Cerebellar cortex (tissue), 1 donor: ENCODE data around the gene ATG4B.
A peak's percentile ranks its signal among the peaks of the same experiment; 100 is the strongest.

Source experiments
- DNase-seq: peaks from one replicate; pipeline ENCODE4 v3.0.0-alpha.2; 2015; ENCODE audit warnings: low spot score

Gene ATG4B

DNA sequence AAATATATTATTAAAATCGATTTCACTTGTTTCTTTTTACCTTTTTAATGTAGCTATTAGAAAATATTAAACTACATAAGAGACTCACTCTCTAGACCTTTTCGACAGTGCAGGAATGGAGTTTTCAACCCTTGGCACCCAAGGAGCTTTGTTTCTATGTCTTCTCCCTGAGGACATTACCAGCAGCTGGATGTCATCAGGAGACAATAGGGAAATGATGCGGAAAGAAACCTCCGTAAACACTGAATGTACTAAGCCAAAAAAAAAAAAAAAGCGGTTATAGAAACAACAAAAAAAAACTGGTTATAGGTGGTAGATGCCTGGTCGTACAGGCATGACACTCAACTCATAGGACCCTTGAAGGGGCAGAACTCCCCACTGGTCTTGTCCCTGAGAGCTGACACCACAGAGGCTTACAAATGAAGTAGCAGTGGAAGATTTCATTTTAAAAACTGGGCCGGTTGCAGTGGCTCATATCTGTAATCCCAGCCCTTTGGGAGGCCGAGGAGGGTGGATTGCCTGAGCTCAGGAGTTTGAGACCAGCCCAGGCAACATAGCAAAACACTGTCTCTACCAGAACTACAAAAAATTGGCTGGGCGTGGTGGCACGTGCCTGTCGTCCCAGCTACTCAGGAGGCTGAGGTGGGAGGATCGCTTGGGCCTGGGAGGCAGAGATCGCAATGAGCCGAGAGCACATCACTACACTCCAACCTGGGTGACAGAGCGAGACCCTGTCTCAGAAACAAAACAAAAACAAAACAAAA lies 24.3 kb upstream of the ATG4B start:
- DNase-seq, result no peak

DNA sequence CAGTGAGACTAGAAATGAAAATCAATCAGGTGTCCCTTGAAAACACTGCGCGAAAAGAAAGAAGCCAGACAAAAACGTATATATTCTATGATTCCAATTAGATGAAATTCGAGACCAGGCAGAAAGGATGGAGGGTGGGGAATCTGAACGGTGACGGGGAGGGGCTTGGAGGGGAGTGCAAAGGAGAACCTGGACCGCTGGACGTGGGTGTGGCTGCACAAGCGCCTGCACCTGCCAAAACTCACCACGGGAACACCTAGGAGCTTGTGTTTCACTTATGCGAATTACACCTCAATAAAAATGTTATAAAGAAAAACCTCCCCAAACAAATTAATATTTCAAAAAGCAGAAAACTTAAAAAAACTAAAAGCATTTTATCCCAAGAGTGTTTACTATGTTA lies 22.5 kb upstream of the ATG4B start:
- no peak for DNase-seq

DNA sequence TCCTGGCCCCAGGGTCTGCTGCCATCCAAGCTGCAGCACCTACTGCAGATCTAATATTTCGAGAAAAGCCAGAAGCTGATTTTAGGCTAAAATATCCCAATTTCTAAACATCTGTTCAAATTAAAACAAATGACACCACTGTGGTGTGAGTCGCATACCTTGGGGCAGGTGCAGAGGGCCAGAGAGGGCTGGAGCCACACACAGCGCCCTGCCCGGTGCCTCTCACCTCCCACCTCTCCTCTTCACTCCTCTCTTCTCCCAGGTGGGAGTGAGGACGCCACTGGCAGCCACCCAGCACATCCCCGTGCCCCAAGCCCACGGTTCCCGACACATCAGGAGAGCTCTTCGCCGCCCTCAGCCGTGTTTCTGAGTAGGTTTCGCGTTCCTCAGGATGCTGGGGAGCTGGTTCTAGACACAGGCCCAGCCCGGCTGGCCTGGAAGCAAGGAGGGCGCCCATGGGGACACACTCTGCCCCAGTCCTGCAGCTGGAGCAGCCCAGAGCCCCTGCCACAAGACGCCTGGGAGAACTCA lies 21.9 kb upstream of the ATG4B start:
- no peak for DNase-seq

DNA sequence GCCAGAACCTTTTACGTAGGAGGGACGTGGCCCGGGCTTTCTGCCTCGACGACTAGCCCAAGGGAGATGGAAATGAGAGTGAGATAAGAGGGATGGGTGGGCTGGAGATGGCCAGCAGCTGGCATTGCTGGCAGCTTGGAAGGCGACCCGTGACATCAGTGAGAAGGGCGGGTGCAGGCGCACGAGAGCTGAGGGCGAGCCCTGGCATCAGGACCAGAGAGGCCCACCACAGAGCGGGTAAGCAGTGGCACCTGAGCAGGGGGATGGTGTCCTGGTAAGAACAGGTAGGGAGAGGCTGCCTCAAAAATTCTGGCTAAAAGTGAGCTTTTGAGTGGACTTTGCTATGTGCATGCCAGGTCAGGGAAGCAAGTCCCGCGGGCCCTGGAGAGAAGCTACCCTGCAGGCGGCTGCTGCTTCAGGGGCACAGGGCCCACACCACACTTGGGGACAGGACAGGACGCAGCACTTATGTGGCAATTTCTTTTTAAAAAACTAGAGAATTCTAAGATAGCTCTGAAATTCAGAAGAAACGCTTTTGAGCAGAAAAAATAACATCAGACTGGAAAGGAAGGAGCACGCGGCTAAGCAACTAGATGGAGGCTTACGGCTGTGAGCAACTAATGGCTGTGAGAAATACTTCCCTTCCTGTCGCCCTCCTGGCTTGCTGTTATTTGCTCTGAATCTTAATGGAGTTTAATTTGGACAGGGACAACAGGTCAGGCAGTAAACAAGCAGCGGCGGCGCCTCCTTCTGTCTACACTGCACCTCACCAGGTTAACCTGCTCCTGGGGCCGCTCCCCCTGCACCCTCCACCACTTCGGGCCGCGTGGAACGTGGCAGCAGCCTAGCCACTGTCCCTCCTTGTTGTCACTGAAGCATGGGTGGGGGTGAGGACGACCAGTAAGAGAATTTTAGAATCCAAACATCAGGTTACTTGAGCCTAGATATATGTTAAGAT lies 21.0 kb upstream of the ATG4B start:
- no peak for DNase-seq

DNA sequence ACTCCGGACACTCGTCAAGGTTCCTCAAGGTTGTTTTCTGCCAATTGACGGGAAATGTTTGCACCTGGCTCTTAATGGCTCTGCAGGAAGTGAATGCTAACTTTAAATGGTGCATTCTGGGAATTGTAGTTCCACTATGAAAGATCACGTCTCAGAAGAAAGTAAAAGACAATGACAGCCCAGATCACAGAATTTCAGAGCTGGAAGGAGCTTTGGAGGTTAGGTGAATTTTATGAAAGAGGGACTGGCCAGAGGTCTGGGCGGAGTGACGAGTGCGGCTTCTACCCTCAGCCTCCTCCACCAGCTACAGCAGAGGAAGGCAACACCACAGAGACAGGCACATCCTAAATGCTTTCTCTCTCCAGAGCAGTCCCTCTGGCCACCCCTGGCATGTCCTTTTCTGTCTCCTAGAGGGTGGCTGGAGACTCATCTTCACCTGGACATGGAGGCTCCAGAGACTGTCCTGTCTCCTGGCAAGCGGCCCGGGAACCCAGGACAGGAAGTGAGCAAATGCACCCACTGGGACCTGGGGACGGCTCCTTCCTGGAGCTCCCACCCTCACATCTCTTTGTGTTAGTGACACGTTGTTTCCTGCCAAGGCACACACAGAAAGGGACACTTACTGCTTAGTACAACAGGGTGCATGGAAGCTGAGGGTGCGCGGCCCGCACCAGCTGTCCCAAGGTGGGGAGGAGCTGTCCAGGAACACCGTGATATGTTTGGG lies 19.9 kb upstream of the ATG4B start:
- DNase-seq, result peak; percentile 83

DNA sequence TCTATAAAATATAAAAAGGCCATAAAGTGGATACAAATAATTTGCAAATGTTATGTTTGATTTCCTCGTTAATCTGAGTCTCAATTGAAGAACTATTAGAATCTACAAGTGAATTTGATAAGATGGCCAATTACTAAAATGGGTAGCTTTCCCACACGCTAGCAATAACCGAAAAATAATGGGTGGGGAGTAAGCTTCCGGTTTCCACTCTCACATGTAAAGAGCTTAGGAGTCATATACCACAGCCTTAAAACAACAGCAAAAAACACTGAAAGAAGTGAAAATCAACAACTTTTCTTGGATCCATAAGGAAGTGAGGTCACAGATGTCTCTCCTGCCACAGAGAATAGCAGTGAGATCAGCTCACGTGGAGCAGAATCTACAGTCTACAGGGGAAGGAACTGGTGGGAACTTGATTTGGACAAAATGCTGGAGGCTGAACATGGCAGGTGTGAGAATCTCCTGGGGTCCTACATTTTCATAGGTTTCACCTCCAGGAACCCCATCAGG lies 19.1 kb upstream of the ATG4B start:
- DNase-seq, result no peak

DNA sequence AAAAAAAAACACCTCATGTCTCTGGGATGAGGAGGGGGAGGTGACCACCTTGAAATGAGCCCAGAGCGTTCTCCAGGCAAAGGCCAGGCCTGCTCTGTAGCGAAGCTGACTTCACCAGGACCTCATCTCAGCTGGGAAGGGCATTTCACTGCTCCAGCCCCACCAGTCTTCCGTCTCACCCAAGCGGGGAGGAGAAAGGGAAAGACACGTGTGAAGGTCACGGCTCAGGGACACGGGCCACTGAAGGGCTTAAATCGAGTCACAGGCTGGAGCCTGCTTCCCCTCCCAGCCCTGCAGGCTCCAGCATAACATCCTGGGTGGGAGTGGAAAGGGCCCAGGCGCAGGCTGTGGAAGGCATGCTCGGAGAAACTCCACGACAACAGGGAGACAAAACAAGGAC lies 18.7 kb upstream of the ATG4B start:
- no peak for DNase-seq

DNA sequence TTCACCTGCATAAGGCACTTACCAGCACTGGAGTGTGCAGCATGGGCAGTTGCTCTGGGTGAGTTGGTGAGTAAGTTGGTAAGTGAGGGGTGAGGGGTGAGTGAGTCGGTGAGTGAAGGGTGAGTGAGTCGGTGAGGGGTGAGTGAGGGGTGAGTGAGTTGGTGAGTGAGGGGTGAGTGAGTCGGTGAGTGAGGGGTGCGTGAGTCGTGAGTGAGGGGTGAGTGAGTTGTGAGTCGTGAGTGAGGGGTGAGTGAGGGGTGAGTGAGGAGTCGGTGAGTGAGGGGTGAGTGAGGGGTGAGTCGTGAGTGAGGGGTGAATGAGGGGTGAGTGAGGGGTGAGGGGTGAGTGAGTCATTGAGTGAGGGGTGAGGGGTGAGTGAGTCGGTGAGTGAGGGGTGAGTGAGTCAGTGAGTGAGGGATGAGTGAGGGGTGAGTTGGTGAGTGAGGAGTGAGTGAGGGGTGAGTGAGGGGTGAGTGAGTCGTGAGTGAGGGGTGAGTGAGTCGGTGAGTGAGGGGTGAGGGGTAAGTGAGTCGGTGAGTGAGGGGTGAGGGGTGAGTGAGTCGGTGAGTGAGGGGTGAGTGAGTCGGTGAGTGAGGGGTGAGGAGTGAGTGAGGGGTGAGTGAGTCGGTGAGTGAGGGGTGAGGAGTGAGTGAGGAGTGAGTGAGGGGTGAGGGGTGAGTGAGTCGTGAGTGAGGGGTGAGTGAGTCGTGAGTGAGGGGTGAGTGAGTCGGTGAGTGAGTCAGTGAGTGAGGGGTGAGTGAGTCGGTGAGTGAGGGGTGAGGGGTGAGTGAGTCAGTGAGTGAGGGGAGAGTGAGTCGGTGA lies 17.7 kb upstream of the ATG4B start:
- no peak for DNase-seq

DNA sequence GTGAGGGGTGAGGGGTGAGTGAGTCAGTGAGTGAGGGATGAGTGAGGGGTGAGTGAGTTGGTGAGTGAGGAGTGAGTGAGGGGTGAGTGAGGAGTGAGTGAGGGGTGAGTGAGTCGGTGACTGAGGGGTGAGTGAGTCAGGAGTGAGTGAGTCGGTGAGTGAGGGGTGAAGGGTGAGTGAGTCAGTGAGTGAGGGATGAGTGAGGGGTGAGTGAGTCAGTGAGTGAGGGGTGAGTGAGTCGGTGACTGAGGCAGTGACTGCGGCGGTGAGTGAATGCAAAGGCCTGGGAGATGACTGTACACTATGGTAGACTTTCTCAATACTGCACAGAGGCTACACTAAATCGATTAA lies 17.1 kb upstream of the ATG4B start:
- no peak for DNase-seq

DNA sequence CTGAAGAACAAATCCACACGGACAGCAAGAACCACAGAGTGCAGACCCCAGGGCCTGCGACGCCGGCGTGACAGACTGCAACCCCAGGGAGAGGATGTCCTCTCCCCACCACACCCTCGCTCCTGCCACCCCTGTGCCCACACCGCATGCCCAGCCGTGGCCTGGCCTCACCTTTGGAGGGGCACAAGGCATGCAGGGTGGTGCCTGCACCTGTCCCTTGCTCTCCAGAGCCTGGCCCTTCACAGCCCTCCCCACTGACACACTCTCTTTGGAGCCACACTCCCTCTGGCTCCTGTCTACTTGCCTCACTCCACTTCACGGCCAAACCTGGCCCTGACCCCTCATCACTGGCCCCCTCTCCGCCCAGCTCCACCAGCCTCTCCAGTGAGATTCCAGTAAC lies 9.8 kb upstream of the ATG4B start:
- DNase-seq, result no peak

DNA sequence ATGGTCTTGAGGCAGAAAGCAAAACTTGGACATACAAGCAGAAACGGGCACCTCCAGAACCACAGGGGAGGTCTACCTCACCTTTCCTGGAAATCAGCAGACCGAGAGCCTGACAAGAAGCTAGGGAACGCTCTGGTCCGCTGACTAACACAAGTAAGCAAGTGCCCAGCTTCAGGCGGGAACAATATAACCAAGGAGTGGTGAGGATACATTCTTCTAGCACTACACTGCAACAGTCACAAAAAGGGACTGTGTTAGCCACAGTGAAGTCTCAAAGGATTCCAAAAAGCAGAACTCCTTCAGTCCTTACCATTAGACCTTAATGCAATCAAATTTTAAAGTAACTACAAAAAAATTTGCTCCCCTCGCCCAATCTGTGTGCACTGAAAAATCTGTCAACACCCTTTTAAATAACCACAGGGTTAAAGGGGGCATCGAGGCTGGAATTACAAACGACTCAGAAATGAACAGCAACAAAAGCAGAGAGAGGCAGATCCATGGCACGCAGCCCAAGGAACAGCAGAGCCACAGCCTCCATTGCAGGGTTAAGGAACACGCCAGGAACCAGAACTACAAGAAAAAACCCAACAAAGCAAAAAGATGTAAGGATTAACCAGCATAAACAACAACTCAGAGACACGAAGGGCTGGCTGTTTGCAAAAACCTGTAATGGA lies 7.6 kb upstream of the ATG4B start:
- DNase-seq, result no peak

DNA sequence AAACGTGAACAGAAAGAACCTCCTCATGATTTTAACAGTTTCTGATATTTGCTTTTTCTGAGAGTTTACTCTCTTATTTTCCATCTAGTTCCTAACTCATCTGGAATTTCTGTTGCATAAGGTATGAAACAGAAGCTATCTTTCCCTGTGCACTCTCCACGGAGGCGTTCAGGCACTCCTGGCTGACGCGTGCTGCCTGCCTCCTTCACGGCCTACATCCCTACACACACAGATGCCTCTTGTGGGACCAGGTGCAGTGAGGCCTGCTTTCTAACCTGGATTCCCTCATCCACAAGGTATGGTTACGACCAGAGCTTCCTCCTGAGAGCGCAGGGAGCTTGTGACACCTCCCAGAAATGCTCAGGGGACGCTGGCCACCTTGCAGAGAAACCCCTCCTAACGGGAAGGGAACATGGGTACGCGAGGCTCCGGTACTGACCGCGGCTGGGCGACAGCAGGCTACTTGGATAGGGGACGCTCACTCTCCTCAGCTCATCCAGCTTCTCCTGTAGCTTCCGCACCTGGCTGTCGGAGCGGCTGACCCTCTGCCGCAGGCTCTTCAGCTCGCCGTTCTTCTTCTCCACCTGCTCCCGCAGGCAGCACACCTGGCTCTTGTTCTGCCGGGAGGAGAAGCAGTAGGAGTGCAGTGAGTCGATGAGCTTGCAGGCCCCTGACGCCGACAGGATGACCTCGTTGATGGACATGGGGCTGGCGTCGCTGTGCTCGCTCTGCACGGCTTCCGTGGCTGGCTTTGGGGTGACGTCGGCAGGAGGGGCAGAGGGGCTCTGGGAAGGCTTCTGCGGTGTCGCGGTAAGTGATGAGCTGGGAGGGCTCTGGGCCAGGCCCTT lies 4.8 kb upstream of the ATG4B start:
- DNase-seq, result no peak

DNA sequence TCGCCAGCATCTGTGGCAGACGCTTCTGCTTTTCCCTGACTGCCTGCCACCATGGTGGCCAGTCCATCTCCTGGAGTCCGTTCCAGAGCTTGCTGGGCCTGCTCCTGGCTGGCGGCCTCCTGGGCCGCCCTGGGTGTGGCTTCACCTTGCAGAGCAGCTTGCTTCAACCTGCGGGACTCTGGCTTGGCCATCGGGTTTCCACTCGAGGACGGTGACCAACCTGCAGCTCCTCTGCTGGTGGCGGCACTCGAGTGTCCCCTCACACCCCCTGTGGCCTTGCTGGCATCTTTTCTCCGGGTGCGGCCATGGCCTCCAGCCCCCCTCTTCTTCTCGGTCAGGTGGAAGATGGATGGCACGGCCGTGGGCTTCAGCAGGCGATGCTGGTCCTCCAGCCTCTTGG lies 3.9 kb upstream of the ATG4B start:
- no peak for DNase-seq

DNA sequence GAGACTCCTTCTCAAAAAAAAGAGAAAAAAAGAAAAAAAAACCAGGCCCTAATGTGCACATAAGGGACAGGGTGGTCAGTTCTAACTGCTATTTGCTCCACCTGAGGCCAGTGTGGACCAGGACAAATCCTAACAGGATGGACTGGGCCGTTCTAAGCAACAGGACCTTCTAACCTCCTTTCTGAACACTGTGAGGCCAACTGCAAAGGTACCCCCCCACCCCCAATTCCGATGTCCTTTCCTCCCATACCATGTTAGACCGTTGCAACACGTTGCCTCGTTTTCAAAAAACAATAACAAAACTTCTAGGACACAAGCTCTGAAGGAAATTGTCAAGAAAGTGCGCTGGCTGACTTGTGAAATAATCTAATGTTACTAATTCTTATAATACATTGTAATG lies 1.7 kb upstream of the ATG4B start:
- DNase-seq, result no peak

DNA sequence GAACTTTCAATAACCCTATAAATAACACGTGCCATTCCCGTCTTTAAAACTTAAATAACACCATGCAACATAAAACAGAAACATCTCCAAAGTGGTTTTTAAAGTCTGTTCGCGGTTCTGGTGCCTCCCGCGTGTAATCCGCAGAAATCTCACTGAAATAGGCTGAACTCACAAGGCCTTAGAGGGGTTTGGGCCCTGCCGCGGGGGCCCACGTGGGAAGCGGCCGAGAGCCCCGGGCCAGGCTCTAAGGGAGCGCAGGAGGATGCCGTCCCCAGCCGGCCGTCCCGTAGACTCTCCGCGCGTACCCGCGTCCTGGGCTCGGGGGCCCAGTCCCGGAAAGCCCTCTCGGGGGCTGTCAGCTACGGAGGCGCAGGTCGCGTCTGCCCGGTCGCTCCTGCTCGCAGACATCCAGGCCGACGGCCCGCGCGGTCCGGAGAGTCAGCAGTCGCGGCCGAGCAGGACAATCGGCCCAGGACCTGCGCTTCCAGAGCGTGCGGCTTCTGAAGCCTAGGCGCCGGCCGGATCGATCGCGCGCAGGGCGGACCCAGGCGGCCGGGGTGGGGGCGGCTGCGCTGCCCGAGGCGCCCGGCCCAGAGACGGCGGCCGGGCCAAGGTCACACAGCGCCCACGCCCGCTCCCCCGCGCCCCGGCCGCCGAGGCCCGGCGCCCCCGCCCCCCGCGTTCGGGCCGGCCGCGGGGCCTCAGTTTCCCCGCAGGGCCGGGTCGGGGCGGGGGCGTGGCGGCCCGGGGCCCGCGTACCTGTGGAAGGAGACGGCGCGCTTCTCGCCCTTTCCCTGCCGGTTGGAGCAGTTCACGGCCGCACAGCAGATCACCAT lies 1.1 kb upstream of the ATG4B start:
- no peak for DNase-seq

DNA sequence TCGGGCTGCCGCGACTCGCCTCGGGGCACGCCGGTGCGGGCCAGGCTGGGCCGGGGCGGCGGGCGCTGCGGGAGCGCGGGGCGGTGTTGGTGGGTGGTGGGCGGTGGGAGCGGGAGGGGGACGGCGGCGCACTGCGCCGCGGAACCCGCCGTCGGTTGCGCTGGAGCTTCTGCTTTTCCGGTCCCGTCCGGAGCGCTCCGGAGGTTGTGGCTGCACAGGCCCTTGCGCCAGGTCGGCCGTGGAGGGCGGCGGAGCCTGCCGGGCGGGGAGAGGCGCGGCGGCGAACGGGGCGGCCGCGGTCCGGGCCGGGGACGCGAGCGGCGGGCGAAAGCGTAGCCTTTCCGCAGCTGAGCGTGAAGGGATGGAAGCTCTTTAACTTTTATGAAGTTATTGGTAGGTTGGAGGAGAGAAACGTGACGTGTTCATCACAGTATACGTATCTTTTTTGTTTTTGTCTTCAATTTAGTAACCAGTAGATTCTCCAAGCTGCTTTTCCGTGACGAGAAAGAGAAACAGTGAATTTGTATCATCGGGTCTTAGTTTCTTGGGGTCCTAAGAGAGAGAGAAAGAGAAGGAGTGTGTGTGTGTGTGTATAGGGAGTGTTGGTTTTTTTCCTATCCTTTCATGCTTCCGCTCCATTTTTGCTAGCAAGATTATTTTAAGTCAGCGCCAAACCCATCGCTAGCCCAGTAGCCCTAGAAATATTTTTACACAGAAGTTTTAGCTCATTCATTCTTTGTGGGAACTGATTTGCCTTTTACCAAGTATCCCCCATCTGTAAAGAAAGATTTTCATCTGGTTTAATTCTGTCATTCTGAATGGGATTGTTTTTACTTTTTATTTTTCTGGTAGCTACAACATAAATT lies 535 bp downstream of the ATG4B start:
- no peak for DNase-seq

DNA sequence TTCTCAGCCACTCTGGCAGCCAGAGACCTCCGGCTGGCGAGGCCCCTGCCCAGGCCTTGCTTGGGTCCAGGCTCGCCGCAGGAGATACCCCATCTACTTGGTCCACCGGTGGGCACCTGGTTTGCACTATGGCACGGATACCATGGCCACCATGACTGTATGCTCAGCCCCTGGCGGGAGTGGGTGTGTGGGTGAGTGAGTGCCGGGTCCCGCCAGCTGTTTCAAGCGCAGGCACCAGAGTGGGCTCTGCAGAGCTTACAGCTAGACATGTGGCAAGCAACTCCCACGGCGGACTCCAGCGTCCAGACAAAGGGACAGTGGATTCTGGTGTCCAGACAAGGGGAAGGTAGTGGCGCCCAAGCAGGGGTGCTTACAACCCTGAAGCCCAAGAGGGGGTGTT lies 1.4 kb downstream of the ATG4B start:
- no peak for DNase-seq

DNA sequence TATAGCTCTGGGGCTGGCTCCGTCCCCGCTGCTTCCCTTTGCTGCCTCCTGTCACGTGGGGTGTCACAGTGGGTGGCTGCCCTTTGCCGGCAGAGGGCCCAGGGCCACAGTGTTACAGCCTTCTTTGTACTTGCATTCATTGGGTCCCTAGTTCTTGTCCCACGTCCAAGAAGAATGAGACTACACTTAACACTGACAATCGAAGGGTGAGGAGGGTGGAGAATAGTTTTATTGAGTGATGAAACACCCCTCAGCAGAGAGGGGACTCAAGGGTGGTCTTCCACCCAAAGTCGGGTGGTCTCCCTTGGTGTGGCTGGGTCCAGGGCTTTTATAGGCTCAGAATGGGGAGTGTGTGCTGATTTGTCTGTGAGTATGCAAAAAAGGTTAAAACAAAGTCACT lies 1.9 kb downstream of the ATG4B start:
- no peak for DNase-seq
